NCI-H345 treated with DMSO at 0.1 percent for 48 hours (cell line): ENCODE measurements around the gene INSIG2.

Experiments used
- DNase-seq: peaks from one replicate; lab custom pipeline; 2025; ENCODE audit not compliant: unreplicated experiment; lab: John Stamatoyannopoulos, UW

INSIG2 gene

GRCh38 chr2:118088051-118089024 is at the start of gene INSIG2:
Gene INSIG2 (plus strand): TSS chr2:118088471. CDS start chr2:118096557, 8,086 bp downstream.
- peak; percentile 93 for DNase-seq

- DNase-seq: no peak
These were observed 47.4 kb upstream of the INSIG2 start for GRCh38 chr2:118040891-118041290.

GRCh38 chr2:118044103-118044716 is 44.1 kb upstream of the INSIG2 start:
- no peak for DNase-seq

GRCh38 chr2:118044854-118045253 is 43.4 kb upstream of the INSIG2 start:
- no peak for DNase-seq

- DNase-seq: no peak
These were observed 43.0 kb upstream of the INSIG2 start for GRCh38 chr2:118045286-118045685.

GRCh38 chr2:118046634-118047210 is 41.5 kb upstream of the INSIG2 start:
- peak; percentile 21 for DNase-seq

GRCh38 chr2:118047380-118047826 is 40.9 kb upstream of the INSIG2 start:
- DNase-seq: no peak

GRCh38 chr2:118048401-118048800 is 39.9 kb upstream of the INSIG2 start:
- no peak for DNase-seq

GRCh38 chr2:118049140-118049815 is 39.0 kb upstream of the INSIG2 start:
- no peak for DNase-seq

- no peak for DNase-seq
These were observed 38.5 kb upstream of the INSIG2 start for GRCh38 chr2:118049816-118050140.

- no peak for DNase-seq
These were observed 37.9 kb upstream of the INSIG2 start for GRCh38 chr2:118050386-118050785.

GRCh38 chr2:118050974-118051373 is 37.3 kb upstream of the INSIG2 start:
- no peak for DNase-seq

- no peak for DNase-seq
These were observed 36.4 kb upstream of the INSIG2 start for GRCh38 chr2:118051826-118052358.

- DNase-seq: no peak
These were observed 35.8 kb upstream of the INSIG2 start for GRCh38 chr2:118052474-118052873.

- no peak for DNase-seq
These were observed 34.6 kb upstream of the INSIG2 start for GRCh38 chr2:118053681-118054080.

- no peak for DNase-seq
These were observed 33.9 kb upstream of the INSIG2 start for GRCh38 chr2:118054213-118055008.

GRCh38 chr2:118055512-118056164 is 32.6 kb upstream of the INSIG2 start:
- DNase-seq: no peak

GRCh38 chr2:118056165-118056534 is 32.1 kb upstream of the INSIG2 start:
- no peak for DNase-seq

- no peak for DNase-seq
These were observed 31.5 kb upstream of the INSIG2 start for GRCh38 chr2:118056801-118057200.

GRCh38 chr2:118058951-118059350 is 29.3 kb upstream of the INSIG2 start:
- DNase-seq: no peak
